IMR-90 (cell line): ENCODE data around the gene PRELID3B. TPM values are rescaled to one million over a fixed set of nuclear protein-coding genes. Genes with fewer than 3 reads are reported as not detected.

Source experiments
- polyA plus RNA-seq, 3 experiments: library from polyadenylated mRNA; depleted of rRNA; stranded (reverse); fragments of >200 nt; gene quantifications; 2 replicates each; pipeline ENCODE4 v1.2.3, GENCODE V29; 2012; ENCODE audit warnings: low replicate concordance in 1 of 3
- total RNA-seq: library from RNA; depleted of rRNA; stranded (reverse); fragments of >200 nt; gene quantifications from 2 replicates; pipeline ENCODE4 v1.2.3, GENCODE V29; 2012; rRNA removed

The PRELID3B gene
- total and polyA plus RNA-seq, 2 of the 4 experiments (the other 2 are of a cell fraction), result 24.8 to 41.9 TPM

Other genes with a start within 250 kb of the PRELID3B start
- 0.54 and 0.83 TPM in 2 replicates for gene GNAS-AS1, start 191.9 kb downstream of the PRELID3B start, total RNA-seq
- gene GNAS-AS1, start 191.9 kb downstream of the PRELID3B start, polyA plus RNA-seq (2012; rRNA removed), result 0.60 and 0.90 TPM in 2 replicates
- gene GNAS, start 190.1 kb downstream of the PRELID3B start, total RNA-seq, result 377 and 397 TPM in 2 replicates
- 1,064 and 1,356 TPM in 2 replicates for gene GNAS, start 190.1 kb downstream of the PRELID3B start, polyA plus RNA-seq (2012; rRNA removed)
- 82.2 and 94.1 TPM in 2 replicates for gene NELFCD, start 61.5 kb downstream of the PRELID3B start, total RNA-seq
- gene NELFCD, start 61.5 kb downstream of the PRELID3B start, polyA plus RNA-seq (2012; rRNA removed), result 85.7 and 88.9 TPM in 2 replicates
- 43.6 and 46.1 TPM in 2 replicates for gene CTSZ, start 35.5 kb downstream of the PRELID3B start, total RNA-seq
- gene CTSZ, start 35.5 kb downstream of the PRELID3B start, polyA plus RNA-seq (2012; rRNA removed), result 82.8 and 88.5 TPM in 2 replicates
- not detected in 2 replicates for gene TUBB1, start 23.4 kb downstream of the PRELID3B start, total RNA-seq
- gene TUBB1, start 23.4 kb downstream of the PRELID3B start, polyA plus RNA-seq (2012; rRNA removed), result not detected in 2 replicates
- gene ATP5F1E, start 10.5 kb downstream of the PRELID3B start, total RNA-seq, result 3.8 and 12.2 TPM in 2 replicates
- 34.5 and 42.6 TPM in 2 replicates for gene ATP5F1E, start 10.5 kb downstream of the PRELID3B start, polyA plus RNA-seq (2012; rRNA removed)
- not detected in 2 replicates for gene ZNF831, start 121.0 kb upstream of the PRELID3B start, total RNA-seq
- not detected in 2 replicates for gene ZNF831, start 121.0 kb upstream of the PRELID3B start, polyA plus RNA-seq (2012; rRNA removed)